Measurements from ENCODE around the gene UROD.

DNA sequence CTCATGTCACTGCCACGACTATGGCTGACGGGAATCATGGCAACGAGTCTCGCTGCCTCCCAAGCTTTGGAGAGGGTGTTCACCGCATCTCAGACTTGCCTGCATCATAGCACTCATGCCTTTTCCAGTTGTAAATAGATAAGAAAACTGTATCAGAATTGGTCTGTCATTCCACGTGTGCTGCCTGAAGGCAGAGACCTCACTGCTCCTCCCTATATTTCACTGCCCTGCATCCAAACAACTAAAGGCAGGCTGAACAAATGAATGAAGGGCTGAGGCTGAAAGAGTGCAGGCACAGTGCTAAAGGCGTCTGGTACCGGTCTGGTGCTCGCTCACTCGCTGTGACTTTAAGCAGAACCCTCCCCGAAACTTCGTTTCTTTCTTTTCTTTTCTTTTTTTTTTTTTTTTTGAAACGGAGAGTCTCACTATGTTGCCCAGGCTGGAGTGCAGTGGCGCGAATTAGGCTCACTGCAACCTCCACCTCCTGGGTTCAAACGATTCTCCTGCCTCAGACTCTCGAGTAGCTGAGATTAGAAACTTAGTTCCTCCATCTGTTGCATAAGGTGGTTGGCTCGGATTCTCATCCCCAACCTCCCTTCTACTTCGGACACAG lies 26.2 kb upstream of the UROD start:
- no peak for TF ChIP-seq SPI1 (IDR thresholded peaks at IDR 0.05; ENCODE audit: low read depth, low read length)
- TF ChIP-seq POLR2A (IDR thresholded peaks at IDR 0.05; ENCODE audit: low read depth, low read length) = no peak
- no peak for TF ChIP-seq PAX5 (IDR thresholded peaks at IDR 0.05; ENCODE audit: insufficient read depth, low read length, severe bottlenecking)

Data from GM12891 (cell line).